Adipocyte (in vitro differentiated cells): ENCODE data around the gene RNF13.

Source experiments
- DNase-seq: peaks from one replicate; pipeline ENCODE4 v3.0.0-alpha.2; 2015; ENCODE audit warnings: low read depth
- H3K27me3 ChIP-seq: replicated peaks from 2 replicates; pipeline ENCODE4 v1.7.0; 2013; ENCODE audit warnings: mild to moderate bottlenecking, low read length, moderate library complexity; ENCODE audit not compliant: control insufficient read depth, insufficient read depth
- H3K36me3 ChIP-seq: 2 replicates; pipeline ENCODE4 v1.7.0; 2013; ENCODE audit warnings: low read length, mild to moderate bottlenecking, moderate library complexity; ENCODE audit not compliant: control insufficient read depth, insufficient read depth, severe bottlenecking
- H3K4me1 ChIP-seq: 2 replicates; pipeline ENCODE4 v1.7.0; 2013; ENCODE audit warnings: mild to moderate bottlenecking, low read length, moderate library complexity; ENCODE audit not compliant: control insufficient read depth, insufficient read depth
- H3K4me3 ChIP-seq: 2 replicates; pipeline ENCODE4 v1.7.0; 2013; ENCODE audit warnings: mild to moderate bottlenecking, low read length, moderate library complexity
- H3K9ac ChIP-seq: 2 replicates; pipeline ENCODE4 v1.7.0; 2013; ENCODE audit warnings: mild to moderate bottlenecking, low read length, moderate library complexity
- H3K9me3 ChIP-seq: 2 replicates; pipeline ENCODE4 v1.7.0; 2013; ENCODE audit warnings: mild to moderate bottlenecking, low read length, moderate library complexity; ENCODE audit not compliant: control insufficient read depth

The RNF13 gene

GRCh38 chr3:149843502-149843901, 30.5 kb downstream of the RNF13 start:
- H3K36me3 ChIP-seq: peaks cover 24% of the 10 kb centered on the region
- H3K27me3 ChIP-seq: no peaks in the 10 kb centered on the region
- peaks cover 11% of the 10 kb centered on the region for H3K4me1 ChIP-seq
- DNase-seq: no peak
- no peaks in the 10 kb centered on the region for H3K9me3 ChIP-seq
- H3K4me3 ChIP-seq: no peak overlapping the region
- no peak overlapping the region for H3K9ac ChIP-seq

- no peak overlapping the region for H3K4me3 ChIP-seq
Observed at GRCh38 chr3:149844091-149844490, 31.1 kb downstream of the RNF13 start.

GRCh38 chr3:149845570-149846244, 32.7 kb downstream of the RNF13 start:
- Histone ChIP-seq H3K4me3 (no peak overlapping the region), H3K36me3 (peaks cover 38% of the 10 kb centered on the region), H3K9ac (no peak overlapping the region), H3K4me1 (peaks cover 18% of the 10 kb centered on the region), H3K27me3 (no peaks in the 10 kb centered on the region), H3K9me3 (no peaks in the 10 kb centered on the region)
- no peak for DNase-seq

More at GRCh38 chr3:149844091-149844490, 31.1 kb downstream of the RNF13 start:
- H3K4me1 ChIP-seq: peaks cover 12% of the 10 kb centered on the region
- H3K27me3 ChIP-seq: no peaks in the 10 kb centered on the region
- peaks cover 30% of the 10 kb centered on the region for H3K36me3 ChIP-seq
- DNase-seq: no peak
- H3K9ac ChIP-seq: no peak overlapping the region
- H3K9me3 ChIP-seq: no peaks in the 10 kb centered on the region

GRCh38 chr3:149848238-149848637, 35.2 kb downstream of the RNF13 start:
- no peak overlapping the region for H3K9ac ChIP-seq
- H3K4me3 ChIP-seq: no peak overlapping the region
- DNase-seq: no peak
- H3K4me1 ChIP-seq: peaks cover 18% of the 10 kb centered on the region
- peaks cover 50% of the 10 kb centered on the region for H3K36me3 ChIP-seq
- no peaks in the 10 kb centered on the region for H3K9me3 ChIP-seq
- H3K27me3 ChIP-seq: no peaks in the 10 kb centered on the region

GRCh38 chr3:149848688-149849087, 35.7 kb downstream of the RNF13 start:
- DNase-seq: no peak
- peaks cover 18% of the 10 kb centered on the region for H3K4me1 ChIP-seq
- peaks cover 50% of the 10 kb centered on the region for H3K36me3 ChIP-seq
- no peak overlapping the region for H3K4me3 ChIP-seq
- H3K9me3 ChIP-seq: no peaks in the 10 kb centered on the region
- no peaks in the 10 kb centered on the region for H3K27me3 ChIP-seq
- no peak overlapping the region for H3K9ac ChIP-seq

GRCh38 chr3:149850787-149851584, 38.0 kb downstream of the RNF13 start:
- no peak overlapping the region for H3K4me3 ChIP-seq
- no peak overlapping the region for H3K9ac ChIP-seq
- peaks cover 67% of the 10 kb centered on the region for H3K36me3 ChIP-seq
- no peak for DNase-seq
- peaks cover 7% of the 10 kb centered on the region for H3K4me1 ChIP-seq
- no peaks in the 10 kb centered on the region for H3K9me3 ChIP-seq
- no peaks in the 10 kb centered on the region for H3K27me3 ChIP-seq

GRCh38 chr3:149858911-149859310, 45.9 kb downstream of the RNF13 start:
- Histone ChIP-seq H3K4me3 (no peak overlapping the region), H3K36me3 (peaks cover 49% of the 10 kb centered on the region), H3K4me1 (no peaks in the 10 kb centered on the region), H3K27me3 (no peaks in the 10 kb centered on the region), H3K9ac (no peak overlapping the region), H3K9me3 (no peaks in the 10 kb centered on the region)
- no peak for DNase-seq

GRCh38 chr3:149860881-149861280, 47.9 kb downstream of the RNF13 start:
- Histone ChIP-seq H3K4me1 (no peaks in the 10 kb centered on the region), H3K27me3 (no peaks in the 10 kb centered on the region), H3K4me3 (no peak overlapping the region), H3K9ac (no peak overlapping the region), H3K36me3 (peaks cover 42% of the 10 kb centered on the region), H3K9me3 (no peaks in the 10 kb centered on the region)
- no peak for DNase-seq

- Histone ChIP-seq H3K9ac (no peak overlapping the region), H3K36me3 (peaks cover 18% of the 10 kb centered on the region), H3K27me3 (no peaks in the 10 kb centered on the region), H3K4me3 (no peak overlapping the region), H3K4me1 (no peaks in the 10 kb centered on the region), H3K9me3 (peaks cover 13% of the 10 kb centered on the region)
- DNase-seq: no peak
Observed at GRCh38 chr3:149867563-149867962, 54.5 kb downstream of the RNF13 start.

GRCh38 chr3:149871855-149872254, 58.8 kb downstream of the RNF13 start:
- peaks cover 7% of the 10 kb centered on the region for H3K4me1 ChIP-seq
- H3K9ac ChIP-seq: no peak overlapping the region
- peaks cover 25% of the 10 kb centered on the region for H3K36me3 ChIP-seq
- no peak overlapping the region for H3K4me3 ChIP-seq
- peaks cover 8% of the 10 kb centered on the region for H3K9me3 ChIP-seq
- H3K27me3 ChIP-seq: no peaks in the 10 kb centered on the region
- DNase-seq: no peak

GRCh38 chr3:149872589-149872988, 59.6 kb downstream of the RNF13 start:
- DNase-seq: no peak
- Histone ChIP-seq H3K4me3 (no peak overlapping the region), H3K9ac (no peak overlapping the region), H3K36me3 (peaks cover 23% of the 10 kb centered on the region), H3K4me1 (peaks cover 7% of the 10 kb centered on the region), H3K9me3 (peaks cover 3% of the 10 kb centered on the region), H3K27me3 (no peaks in the 10 kb centered on the region)
